Measurements from ENCODE around the gene ABHD14A.

GRCh38 chr3:51987568-51987967, 12.7 kb downstream of the ABHD14A start:
- TF ChIP-seq CTCF (IDR thresholded peaks at IDR 0.05; ENCODE audit: poor library complexity) = no peak
- TF ChIP-seq EZH2 (IDR thresholded peaks at IDR 0.05; ENCODE audit: borderline replicate concordance) = no peak

All from hepatocyte (in vitro differentiated cells).